Measurements from ENCODE around the gene PDLIM4. TPM values are rescaled to one million over a fixed set of nuclear protein-coding genes. Genes with fewer than 3 reads are reported as not detected.

The PDLIM4 gene, protein sequence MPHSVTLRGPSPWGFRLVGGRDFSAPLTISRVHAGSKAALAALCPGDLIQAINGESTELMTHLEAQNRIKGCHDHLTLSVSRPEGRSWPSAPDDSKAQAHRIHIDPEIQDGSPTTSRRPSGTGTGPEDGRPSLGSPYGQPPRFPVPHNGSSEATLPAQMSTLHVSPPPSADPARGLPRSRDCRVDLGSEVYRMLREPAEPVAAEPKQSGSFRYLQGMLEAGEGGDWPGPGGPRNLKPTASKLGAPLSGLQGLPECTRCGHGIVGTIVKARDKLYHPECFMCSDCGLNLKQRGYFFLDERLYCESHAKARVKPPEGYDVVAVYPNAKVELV
- 7.6 and 12.2 TPM in 2 replicates for total RNA-seq (2021)
- long read RNA-seq, transcript PDLIM4-201 (7 exons, 2,282 nt) = major isoform, 82 of 94 reads
- long read RNA-seq, transcript PDLIM4-202 (6 exons, 1,006 nt) = minor isoform, 6 of 94 reads
- long read RNA-seq, partial matches to known transcripts = 3 of 94 reads
- long read RNA-seq, other reads (novel, unspliced or antisense) = 3 of 94 reads

DNA sequence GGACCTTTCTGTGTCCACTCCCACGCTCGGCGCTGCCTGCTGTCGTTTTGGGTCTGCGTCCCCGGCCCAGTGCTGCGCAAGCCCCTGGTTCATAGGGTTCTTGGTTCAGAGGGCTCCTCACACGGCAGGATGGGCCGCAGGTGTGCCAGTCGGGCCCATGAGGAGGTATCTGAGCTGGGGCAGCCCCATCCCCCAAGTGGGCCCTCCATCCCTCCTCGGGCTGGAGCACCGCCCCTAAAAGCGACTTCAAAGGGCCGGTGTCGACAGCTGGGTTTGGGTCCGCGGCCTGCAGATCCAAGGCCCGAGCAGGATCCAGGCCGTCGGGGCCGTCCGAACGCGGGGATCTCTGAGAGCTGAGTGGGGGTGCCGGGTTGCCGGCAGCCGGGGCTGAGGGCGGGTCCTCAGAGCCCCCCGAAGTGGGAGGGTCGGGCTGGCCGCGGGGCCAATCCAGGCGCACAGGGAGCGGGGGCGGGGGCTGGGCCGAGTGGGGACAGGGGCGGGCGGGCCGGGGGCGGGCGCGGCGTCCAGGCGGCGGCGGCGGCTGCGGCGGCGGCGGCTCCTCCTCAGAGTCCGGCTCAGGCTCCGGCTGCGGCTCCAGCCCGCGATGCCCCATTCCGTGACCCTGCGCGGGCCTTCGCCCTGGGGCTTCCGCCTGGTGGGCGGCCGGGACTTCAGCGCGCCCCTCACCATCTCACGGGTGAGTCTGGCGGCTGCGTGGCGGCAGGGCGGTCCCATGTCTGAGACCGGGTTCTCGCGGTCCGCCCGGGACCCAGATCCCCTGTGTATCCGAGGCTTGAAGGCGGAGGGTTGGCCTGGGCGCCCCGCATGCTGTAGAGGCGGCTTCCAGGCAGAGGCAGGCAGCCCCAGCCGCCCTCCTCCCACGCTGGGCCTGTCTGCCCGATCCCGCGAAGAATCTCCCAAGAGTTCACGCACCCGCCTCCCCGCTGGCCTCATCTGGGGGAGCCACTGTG is at the start of gene PDLIM4:
Gene PDLIM4 (plus strand): TSS at position 566 of the 971 bp plus-strand sequence. CDS start 39 bp downstream, at position 605.
- Histone ChIP-seq H2BK12ac (ENCODE audit: insufficient read length, low read depth, low read length) (no peak within 1 kb of the TSS), H2AK5ac (ENCODE audit: insufficient read length, low read length) (no peak within 1 kb of the TSS), H2BK15ac (ENCODE audit: low read depth, low read length) (no peak within 1 kb of the TSS), H2AFZ (ENCODE audit: low read length) (no peak within 1 kb of the TSS), H3K79me1 (ENCODE audit: insufficient read depth, low read depth, low read length, poor library complexity, severe bottlenecking) (no peaks in the 10 kb centered on the region), H2BK120ac (ENCODE audit: low read depth, low read length, poor library complexity, severe bottlenecking) (no peak within 1 kb of the TSS), H3K9me3 (ENCODE audit: control insufficient read depth, low read depth, low read length) (no peaks in the 10 kb centered on the region), H4K91ac (ENCODE audit: insufficient read length, low read depth, low read length) (no peak within 1 kb of the TSS), H2BK20ac (ENCODE audit: low read depth, low read length, poor library complexity, severe bottlenecking) (no peak within 1 kb of the TSS), H3K4ac (ENCODE audit: low read depth, low read length) (no peak within 1 kb of the TSS), H3K23me2 (ENCODE audit: insufficient read length, low read depth, low read length, poor library complexity, severe bottlenecking) (no peaks in the 10 kb centered on the region), H3K27ac (ENCODE audit: insufficient read length, low read depth, low read length) (no peak within 1 kb of the TSS), H3K27me3 (ENCODE audit: insufficient read depth, low read length) (no peaks in the 10 kb centered on the region; the same call in 1 of the 2 replicates), H2BK5ac (ENCODE audit: insufficient read length, low read length) (no peak within 1 kb of the TSS), H3K56ac (ENCODE audit: insufficient read length, low read depth, low read length) (no peak within 1 kb of the TSS), H3K4me2 (ENCODE audit: insufficient read depth, insufficient read length, low read length) (peak within 1 kb of the TSS; percentile 3), H3K4me1 (ENCODE audit: insufficient read depth, low read length) (no peaks in the 10 kb centered on the region), H3K9ac (ENCODE audit: extremely low read depth, insufficient read length, low read length) (no peak within 1 kb of the TSS), H4K5ac (ENCODE audit: insufficient read length, low read depth, low read length) (no peak within 1 kb of the TSS), H3T11ph (ENCODE audit: low read length) (no peak within 1 kb of the TSS), H3K14ac (ENCODE audit: insufficient read depth, low read length) (peak within 1 kb of the TSS; percentile 80), H3K23ac (ENCODE audit: insufficient read length, low read depth, low read length) (no peak within 1 kb of the TSS), H3K18ac (ENCODE audit: insufficient read length, low read depth, low read length) (no peak within 1 kb of the TSS), H3K79me2 (ENCODE audit: insufficient read depth, low read length) (no peaks in the 10 kb centered on the region), H4K20me1 (ENCODE audit: control insufficient read depth, insufficient read depth, insufficient read length) (peaks cover 5% of the 10 kb centered on the region), H4K8ac (replicated peaks; ENCODE audit: insufficient read length, low read depth, low read length) (no peak within 1 kb of the TSS)
- WGBS (ENCODE audit: extremely low coverage, insufficient read length, low lambda C conversion rate) = no CpG with 5 or more reads among the region's 88 CpGs
- DNase-seq = peak; percentile 83
- Mint-ChIP-seq H3K4me3 (peak within 1 kb of the TSS; percentile 75 to 81), H3K27ac (peak within 1 kb of the TSS in 1 of 3 experiments; percentile 60; a peak in 1 of 7 replicates), H3K9me3 (no peaks in the 10 kb centered on the region), H3K4me1 (peaks cover 30 to 31% of the 10 kb centered on the region in 2 experiments), H3K27me3 (ENCODE audit: low read depth) (peaks cover 26% of the 10 kb centered on the region), H3K36me3 (ENCODE audit: insufficient read depth in 1 of 3, low read depth in 3 of 3) (no peaks in the 10 kb centered on the region)
- TF ChIP-seq, protein P1, sequence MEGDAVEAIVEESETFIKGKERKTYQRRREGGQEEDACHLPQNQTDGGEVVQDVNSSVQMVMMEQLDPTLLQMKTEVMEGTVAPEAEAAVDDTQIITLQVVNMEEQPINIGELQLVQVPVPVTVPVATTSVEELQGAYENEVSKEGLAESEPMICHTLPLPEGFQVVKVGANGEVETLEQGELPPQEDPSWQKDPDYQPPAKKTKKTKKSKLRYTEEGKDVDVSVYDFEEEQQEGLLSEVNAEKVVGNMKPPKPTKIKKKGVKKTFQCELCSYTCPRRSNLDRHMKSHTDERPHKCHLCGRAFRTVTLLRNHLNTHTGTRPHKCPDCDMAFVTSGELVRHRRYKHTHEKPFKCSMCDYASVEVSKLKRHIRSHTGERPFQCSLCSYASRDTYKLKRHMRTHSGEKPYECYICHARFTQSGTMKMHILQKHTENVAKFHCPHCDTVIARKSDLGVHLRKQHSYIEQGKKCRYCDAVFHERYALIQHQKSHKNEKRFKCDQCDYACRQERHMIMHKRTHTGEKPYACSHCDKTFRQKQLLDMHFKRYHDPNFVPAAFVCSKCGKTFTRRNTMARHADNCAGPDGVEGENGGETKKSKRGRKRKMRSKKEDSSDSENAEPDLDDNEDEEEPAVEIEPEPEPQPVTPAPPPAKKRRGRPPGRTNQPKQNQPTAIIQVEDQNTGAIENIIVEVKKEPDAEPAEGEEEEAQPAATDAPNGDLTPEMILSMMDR (conservative IDR thresholded peaks at IDR 0.05) = no peak

Data from H9 (cell line).